Measurements from ENCODE around the gene ZDHHC8.

Gene ZDHHC8

GRCh38 chr22:20142711-20143621, 11.4 kb downstream of the ZDHHC8 start:
- no peak for DNase-seq (ENCODE audit: low read depth in 2 of 2)

GRCh38 chr22:20143883-20144665, 12.5 kb downstream of the ZDHHC8 start:
- DNase-seq (ENCODE audit: low read depth in 2 of 2), result no peak

- DNase-seq (ENCODE audit: low read depth in 2 of 2), result no peak
Observed at GRCh38 chr22:20145206-20145831, 13.7 kb downstream of the ZDHHC8 start.

- no peak for DNase-seq (ENCODE audit: low read depth in 2 of 2)
Observed at GRCh38 chr22:20145832-20146223, 14.2 kb downstream of the ZDHHC8 start.

- no peak for DNase-seq (ENCODE audit: low read depth in 2 of 2)
Observed at GRCh38 chr22:20146777-20147176, 15.2 kb downstream of the ZDHHC8 start.

- DNase-seq (ENCODE audit: low read depth in 2 of 2), result no peak
Observed at GRCh38 chr22:20147237-20147988, 15.8 kb downstream of the ZDHHC8 start.

GRCh38 chr22:20148414-20148813, 16.8 kb downstream of the ZDHHC8 start:
- DNase-seq (ENCODE audit: low read depth in 2 of 2), result no peak

GRCh38 chr22:20149257-20150250, 17.9 kb downstream of the ZDHHC8 start:
- DNase-seq (ENCODE audit: low read depth in 2 of 2), result no peak

- no peak for DNase-seq (ENCODE audit: low read depth in 2 of 2)
Observed at GRCh38 chr22:20150381-20151275, 19.0 kb downstream of the ZDHHC8 start, which contains the start of gene CCDC188. CCDC188 (minus strand) TSS chr22:20151055; CDS start chr22:20150986, 69 bp downstream.

- no peak for DNase-seq (ENCODE audit: low read depth in 2 of 2)
Observed at GRCh38 chr22:20151276-20151588, 19.6 kb downstream of the ZDHHC8 start.

- DNase-seq (ENCODE audit: low read depth in 2 of 2), result no peak
Observed at GRCh38 chr22:20152464-20152890, 20.9 kb downstream of the ZDHHC8 start.

- DNase-seq (ENCODE audit: low read depth in 2 of 2), result no peak
Observed at GRCh38 chr22:20153945-20154344, 22.3 kb downstream of the ZDHHC8 start.

GRCh38 chr22:20154602-20155187, 23.1 kb downstream of the ZDHHC8 start:
- DNase-seq (ENCODE audit: low read depth in 2 of 2), result no peak

- no peak for DNase-seq (ENCODE audit: low read depth in 2 of 2)
Observed at GRCh38 chr22:20155330-20156041, 23.9 kb downstream of the ZDHHC8 start.

GRCh38 chr22:20156042-20156389, 24.4 kb downstream of the ZDHHC8 start:
- no peak for DNase-seq (ENCODE audit: low read depth in 2 of 2)

GRCh38 chr22:20156611-20157429, 25.2 kb downstream of the ZDHHC8 start:
- DNase-seq (ENCODE audit: low read depth in 2 of 2), result peak; percentile 71 to 78

- DNase-seq (ENCODE audit: low read depth in 2 of 2), result no peak
Observed at GRCh38 chr22:20157430-20158183, 26.0 kb downstream of the ZDHHC8 start.

All from activated CD8-positive, alpha-beta memory T cell treated with anti-CD3 and anti-CD28 coated beads for 4 hours (primary cell).